ENCODE data around the gene CFAP46.

DNA sequence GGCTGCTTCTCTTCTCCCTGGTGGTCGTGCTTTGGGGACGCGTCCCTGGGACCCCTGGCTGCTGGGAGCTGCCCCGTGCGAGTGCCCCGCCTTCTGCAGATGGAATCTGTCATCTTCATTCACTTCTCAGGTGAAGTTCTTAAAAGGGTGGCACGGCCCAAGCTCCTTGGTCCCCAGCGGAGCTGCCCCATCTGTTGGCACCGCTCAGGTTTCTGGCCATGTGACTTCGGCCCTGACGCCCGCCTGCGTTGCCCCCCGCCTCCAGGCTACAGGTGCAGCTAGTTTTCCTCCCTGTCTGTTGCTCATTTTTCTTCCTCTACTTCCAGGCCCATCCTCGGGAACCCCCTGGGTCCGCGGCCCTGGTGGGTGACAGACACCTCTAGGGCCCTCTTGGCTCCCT, 149.6 kb downstream of the CFAP46 start:
- TF ChIP-seq, protein P1, sequence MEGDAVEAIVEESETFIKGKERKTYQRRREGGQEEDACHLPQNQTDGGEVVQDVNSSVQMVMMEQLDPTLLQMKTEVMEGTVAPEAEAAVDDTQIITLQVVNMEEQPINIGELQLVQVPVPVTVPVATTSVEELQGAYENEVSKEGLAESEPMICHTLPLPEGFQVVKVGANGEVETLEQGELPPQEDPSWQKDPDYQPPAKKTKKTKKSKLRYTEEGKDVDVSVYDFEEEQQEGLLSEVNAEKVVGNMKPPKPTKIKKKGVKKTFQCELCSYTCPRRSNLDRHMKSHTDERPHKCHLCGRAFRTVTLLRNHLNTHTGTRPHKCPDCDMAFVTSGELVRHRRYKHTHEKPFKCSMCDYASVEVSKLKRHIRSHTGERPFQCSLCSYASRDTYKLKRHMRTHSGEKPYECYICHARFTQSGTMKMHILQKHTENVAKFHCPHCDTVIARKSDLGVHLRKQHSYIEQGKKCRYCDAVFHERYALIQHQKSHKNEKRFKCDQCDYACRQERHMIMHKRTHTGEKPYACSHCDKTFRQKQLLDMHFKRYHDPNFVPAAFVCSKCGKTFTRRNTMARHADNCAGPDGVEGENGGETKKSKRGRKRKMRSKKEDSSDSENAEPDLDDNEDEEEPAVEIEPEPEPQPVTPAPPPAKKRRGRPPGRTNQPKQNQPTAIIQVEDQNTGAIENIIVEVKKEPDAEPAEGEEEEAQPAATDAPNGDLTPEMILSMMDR (IDR thresholded peaks at IDR 0.05): no peak
- TF ChIP-seq POLR2A (IDR thresholded peaks at IDR 0.05): no peak
- TF ChIP-seq POLR2AphosphoS5 (IDR thresholded peaks at IDR 0.05): no peak

Data from upper lobe of left lung (tissue), 4 donors.